H1 (cell line): ENCODE measurements around the gene ILK. TPM values are rescaled to one million over a fixed set of nuclear protein-coding genes. Genes with fewer than 3 reads are reported as not detected.

ENCODE experiments used
- HDAC6 ChIP-seq: IDR thresholded peaks from one replicate; pipeline ENCODE4 v1.7.1; 2012; ENCODE audit warnings: low read depth, mild to moderate bottlenecking, inconsistent platforms, low read length, moderate library complexity
- KDM4A ChIP-seq: IDR thresholded peaks from one replicate; pipeline ENCODE4 v1.7.1; 2012; ENCODE audit warnings: low read depth, mild to moderate bottlenecking, moderate library complexity, low read length, inconsistent platforms; ENCODE audit not compliant: severe bottlenecking
- polyA plus RNA-seq, 7 experiments: library from polyadenylated mRNA; depleted of rRNA in 3 of 7; stranded (reverse) in 5 of 7; unstranded in 2 of 7; fragments of >200 nt in 5 of 7; fragments of 200-250 nt in 2 of 7; gene quantifications; 1 replicate in 5 of 7; 2 replicates in 1 of 7; 4 replicates in 1 of 7; pipeline versions ENCODE4 v1.2.1 to v1.2.3, GENCODE V29; 2011 to 2013; ENCODE audit warnings: missing spikeins in 2 of 7, mixed read lengths in 2 of 7
- total RNA-seq: library from RNA; stranded (reverse); fragmentation: NEBNext Ultra II Directional; extraction: Animal tissue kit (Norgen Biotek cat#: 25700); gene quantifications from 2 replicates; pipeline ENCODE4 v1.2.1, GENCODE V29; 2021
- TF ChIP-seq, protein P1 (sequence below): fragments of 300-600 bp; sonication (generic); IDR thresholded peaks from 2 replicates; pipeline ENCODE4 v1.7.1; 2012; ENCODE audit warnings: low read length, moderate library complexity, mild to moderate bottlenecking, inconsistent platforms; ENCODE audit not compliant: insufficient replicate concordance
- TF ChIP-seq, protein P2 (sequence below): IDR thresholded peaks from 2 replicates; pipeline ENCODE4 v1.6.1; 2012; ENCODE audit warnings: inconsistent platforms

The ILK gene
- total and polyA plus RNA-seq, 2 of the 8 experiments (the other 6 are each of a cell fraction or from before 2014, with no cell fraction given) = 91.4 to 132 TPM

DNA sequence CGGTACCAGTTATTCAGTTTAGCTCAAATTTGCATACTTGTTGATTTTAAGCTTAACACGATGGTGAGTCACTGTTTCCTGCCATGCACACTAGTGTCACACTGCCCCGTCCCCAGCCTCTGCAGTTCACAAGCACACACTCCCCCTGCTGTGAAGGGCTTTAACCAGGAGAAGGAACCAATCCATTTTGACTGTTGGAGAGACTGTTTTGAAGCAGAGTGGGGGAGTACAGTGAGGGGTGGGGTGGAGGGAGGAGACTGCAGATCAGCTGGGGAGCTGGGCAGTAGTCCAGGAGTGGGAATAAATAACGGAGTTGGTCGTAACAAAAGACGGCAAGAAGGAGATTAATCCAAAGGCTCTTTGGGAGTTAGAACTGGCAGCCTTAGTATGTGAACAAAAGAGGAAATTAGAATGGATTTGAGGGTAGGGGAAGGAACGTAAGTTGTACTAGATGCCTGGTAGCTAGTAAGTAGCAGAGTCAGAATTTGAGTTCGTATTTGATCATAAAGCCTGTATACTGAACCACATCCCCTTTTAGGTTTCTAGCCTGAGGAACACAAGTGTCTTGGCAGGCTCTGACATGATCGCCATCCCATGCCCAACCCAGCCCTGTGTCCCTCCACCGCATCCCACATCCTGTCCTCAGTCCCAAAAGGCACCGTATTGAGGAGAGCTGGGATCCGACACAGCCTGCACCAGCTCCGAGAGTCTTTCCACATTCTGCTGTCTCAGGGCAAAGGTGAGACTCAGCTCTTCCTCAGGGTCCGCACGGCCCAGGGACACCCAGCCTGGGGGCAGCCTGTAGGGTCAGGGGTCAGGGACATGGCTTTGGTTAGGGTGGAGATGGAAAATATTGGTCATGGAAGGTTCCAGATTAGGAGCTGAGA, 14.8 kb downstream of the ILK start (continued):
- TF ChIP-seq, protein P1, sequence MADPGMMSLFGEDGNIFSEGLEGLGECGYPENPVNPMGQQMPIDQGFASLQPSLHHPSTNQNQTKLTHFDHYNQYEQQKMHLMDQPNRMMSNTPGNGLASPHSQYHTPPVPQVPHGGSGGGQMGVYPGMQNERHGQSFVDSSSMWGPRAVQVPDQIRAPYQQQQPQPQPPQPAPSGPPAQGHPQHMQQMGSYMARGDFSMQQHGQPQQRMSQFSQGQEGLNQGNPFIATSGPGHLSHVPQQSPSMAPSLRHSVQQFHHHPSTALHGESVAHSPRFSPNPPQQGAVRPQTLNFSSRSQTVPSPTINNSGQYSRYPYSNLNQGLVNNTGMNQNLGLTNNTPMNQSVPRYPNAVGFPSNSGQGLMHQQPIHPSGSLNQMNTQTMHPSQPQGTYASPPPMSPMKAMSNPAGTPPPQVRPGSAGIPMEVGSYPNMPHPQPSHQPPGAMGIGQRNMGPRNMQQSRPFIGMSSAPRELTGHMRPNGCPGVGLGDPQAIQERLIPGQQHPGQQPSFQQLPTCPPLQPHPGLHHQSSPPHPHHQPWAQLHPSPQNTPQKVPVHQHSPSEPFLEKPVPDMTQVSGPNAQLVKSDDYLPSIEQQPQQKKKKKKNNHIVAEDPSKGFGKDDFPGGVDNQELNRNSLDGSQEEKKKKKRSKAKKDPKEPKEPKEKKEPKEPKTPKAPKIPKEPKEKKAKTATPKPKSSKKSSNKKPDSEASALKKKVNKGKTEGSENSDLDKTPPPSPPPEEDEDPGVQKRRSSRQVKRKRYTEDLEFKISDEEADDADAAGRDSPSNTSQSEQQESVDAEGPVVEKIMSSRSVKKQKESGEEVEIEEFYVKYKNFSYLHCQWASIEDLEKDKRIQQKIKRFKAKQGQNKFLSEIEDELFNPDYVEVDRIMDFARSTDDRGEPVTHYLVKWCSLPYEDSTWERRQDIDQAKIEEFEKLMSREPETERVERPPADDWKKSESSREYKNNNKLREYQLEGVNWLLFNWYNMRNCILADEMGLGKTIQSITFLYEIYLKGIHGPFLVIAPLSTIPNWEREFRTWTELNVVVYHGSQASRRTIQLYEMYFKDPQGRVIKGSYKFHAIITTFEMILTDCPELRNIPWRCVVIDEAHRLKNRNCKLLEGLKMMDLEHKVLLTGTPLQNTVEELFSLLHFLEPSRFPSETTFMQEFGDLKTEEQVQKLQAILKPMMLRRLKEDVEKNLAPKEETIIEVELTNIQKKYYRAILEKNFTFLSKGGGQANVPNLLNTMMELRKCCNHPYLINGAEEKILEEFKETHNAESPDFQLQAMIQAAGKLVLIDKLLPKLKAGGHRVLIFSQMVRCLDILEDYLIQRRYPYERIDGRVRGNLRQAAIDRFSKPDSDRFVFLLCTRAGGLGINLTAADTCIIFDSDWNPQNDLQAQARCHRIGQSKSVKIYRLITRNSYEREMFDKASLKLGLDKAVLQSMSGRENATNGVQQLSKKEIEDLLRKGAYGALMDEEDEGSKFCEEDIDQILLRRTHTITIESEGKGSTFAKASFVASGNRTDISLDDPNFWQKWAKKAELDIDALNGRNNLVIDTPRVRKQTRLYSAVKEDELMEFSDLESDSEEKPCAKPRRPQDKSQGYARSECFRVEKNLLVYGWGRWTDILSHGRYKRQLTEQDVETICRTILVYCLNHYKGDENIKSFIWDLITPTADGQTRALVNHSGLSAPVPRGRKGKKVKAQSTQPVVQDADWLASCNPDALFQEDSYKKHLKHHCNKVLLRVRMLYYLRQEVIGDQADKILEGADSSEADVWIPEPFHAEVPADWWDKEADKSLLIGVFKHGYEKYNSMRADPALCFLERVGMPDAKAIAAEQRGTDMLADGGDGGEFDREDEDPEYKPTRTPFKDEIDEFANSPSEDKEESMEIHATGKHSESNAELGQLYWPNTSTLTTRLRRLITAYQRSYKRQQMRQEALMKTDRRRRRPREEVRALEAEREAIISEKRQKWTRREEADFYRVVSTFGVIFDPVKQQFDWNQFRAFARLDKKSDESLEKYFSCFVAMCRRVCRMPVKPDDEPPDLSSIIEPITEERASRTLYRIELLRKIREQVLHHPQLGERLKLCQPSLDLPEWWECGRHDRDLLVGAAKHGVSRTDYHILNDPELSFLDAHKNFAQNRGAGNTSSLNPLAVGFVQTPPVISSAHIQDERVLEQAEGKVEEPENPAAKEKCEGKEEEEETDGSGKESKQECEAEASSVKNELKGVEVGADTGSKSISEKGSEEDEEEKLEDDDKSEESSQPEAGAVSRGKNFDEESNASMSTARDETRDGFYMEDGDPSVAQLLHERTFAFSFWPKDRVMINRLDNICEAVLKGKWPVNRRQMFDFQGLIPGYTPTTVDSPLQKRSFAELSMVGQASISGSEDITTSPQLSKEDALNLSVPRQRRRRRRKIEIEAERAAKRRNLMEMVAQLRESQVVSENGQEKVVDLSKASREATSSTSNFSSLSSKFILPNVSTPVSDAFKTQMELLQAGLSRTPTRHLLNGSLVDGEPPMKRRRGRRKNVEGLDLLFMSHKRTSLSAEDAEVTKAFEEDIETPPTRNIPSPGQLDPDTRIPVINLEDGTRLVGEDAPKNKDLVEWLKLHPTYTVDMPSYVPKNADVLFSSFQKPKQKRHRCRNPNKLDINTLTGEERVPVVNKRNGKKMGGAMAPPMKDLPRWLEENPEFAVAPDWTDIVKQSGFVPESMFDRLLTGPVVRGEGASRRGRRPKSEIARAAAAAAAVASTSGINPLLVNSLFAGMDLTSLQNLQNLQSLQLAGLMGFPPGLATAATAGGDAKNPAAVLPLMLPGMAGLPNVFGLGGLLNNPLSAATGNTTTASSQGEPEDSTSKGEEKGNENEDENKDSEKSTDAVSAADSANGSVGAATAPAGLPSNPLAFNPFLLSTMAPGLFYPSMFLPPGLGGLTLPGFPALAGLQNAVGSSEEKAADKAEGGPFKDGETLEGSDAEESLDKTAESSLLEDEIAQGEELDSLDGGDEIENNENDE = no peak
- TF ChIP-seq HDAC6 = no peak
- TF ChIP-seq KDM4A = no peak
- TF ChIP-seq, protein P2, sequence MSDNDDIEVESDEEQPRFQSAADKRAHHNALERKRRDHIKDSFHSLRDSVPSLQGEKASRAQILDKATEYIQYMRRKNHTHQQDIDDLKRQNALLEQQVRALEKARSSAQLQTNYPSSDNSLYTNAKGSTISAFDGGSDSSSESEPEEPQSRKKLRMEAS = no peak
